ENCODE results near the gene ERAP2.
"Not testable (repeated sequence)": the region's sequence is repeated elsewhere in the genome, so short reads cannot be mapped to it uniquely, and the experiment has no call there.

ERAP2 gene

DNA sequence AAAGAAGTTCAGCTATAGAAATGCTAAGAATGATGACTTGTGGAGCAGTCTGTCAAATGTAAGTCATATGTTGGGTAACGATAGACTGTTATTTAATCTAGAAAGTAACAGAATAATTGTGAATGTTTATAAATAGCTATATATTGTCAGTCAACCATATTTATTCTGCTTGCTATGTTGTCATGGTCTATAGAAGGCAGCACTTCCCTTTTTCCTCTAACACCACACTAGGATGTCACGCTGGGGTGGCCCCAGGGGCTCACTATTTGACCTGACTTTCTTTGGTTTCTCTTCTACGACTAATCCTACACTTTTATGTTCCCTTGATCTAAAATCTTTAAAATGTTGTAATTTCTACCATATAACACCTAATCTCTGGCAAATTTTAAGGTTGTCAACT lies 20.5 kb downstream of the ERAP2 start:
- DNase-seq (ENCODE audit: low spot score), result peak; percentile 12

DNA sequence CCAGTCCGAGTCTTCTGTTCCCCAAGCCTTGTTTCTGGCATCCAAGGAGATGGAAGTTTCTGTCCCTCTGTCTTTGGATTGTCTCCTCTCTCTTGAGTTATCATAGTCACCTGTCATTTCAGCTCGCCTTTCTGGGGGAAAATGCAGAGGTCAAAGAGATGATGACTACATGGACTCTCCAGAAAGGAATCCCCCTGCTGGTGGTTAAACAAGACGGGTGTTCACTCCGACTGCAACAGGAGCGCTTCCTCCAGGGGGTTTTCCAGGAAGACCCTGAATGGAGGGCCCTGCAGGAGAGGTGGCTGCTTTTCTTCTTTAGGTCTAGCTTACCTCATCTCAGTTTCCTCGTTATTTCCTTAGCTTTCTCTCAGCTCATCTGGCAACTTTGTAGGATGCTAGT lies 25.1 kb downstream of the ERAP2 start:
- no peak for DNase-seq (ENCODE audit: low spot score)

- no peak for DNase-seq (ENCODE audit: low spot score)
Observed at GRCh38 chr5:96901841-96902240, 25.5 kb downstream of the ERAP2 start.

DNA sequence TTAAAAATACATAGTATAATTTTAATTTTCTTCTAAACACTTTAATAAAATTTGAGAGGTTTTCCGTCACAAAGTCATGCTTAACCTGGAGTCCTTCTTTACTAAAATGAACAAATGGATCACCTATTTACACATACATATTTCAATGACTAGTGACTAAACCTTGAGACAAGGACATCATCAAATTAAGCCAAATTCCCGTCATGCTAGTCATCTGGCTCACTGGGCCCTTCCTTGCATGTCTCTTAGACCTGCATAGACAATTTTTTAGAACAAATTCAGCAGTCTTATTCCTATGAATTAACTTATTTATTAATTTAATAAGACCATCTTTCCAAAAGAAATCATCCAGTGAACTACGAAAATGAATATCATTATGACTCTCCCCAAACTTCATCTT lies 26.6 kb downstream of the ERAP2 start:
- no peak for DNase-seq (ENCODE audit: low spot score)

DNA sequence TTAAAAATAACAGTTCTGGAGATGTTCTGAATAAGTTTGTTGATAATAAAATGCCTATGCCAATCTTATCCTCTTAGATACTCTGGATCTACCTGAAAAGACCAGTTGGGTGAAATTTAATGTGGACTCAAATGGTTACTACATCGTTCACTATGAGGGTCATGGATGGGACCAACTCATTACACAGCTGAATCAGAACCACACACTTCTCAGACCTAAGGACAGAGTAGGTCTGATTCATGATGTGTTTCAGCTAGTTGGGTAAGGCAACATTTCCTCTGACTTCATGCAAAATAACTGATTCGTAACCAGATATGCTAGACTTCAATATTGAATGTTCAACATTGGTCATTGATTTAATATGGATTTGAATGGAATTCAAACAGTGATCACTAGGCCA lies 27.0 kb downstream of the ERAP2 start:
- no peak for DNase-seq (ENCODE audit: low spot score)

DNA sequence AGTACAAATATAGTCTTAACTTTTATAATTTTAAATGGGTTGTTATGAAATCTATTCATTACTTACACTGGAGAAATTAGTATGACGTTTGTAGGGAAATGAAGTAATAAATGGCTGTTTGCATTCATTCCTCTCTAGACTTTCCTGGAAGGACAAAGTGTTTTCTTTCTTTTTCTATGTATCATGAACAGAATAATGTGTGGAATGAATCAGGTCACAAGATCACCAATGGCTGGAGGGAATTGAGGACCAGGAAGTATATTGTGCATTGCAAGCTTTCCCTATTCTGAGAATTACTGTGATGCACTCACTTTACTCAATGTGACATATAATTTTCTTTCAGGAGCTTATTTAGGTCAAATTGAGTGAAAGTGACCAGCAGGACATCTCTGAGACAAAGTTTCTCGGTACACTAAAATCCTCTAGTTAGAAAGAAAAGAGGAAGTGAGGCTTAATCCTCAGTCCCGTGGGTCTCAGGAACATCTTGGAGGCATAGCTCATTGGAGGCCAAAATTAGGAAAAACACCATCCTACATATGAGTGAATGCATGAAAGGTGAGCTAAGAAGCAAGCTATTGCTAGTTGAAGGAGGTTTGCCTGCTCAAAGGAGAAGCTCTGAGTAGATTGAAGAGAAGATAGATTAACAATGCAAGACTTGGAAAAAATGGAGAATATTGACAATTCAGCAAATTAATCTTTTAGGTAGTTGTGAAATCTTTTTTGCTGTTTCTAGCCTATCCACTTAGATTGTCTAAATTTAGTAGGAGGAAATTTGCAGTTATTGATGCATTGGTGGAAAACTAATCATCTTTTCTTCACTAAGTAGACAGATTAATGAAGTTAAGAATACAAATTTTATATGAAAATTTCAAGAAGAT lies 28.0 kb downstream of the ERAP2 start:
- DNase-seq (ENCODE audit: low spot score), result no peak

- DNase-seq (ENCODE audit: low spot score), result no peak
Observed at GRCh38 chr5:96905864-96906263, 29.6 kb downstream of the ERAP2 start.

GRCh38 chr5:96909003-96909402 lies 32.7 kb downstream of the ERAP2 start:
- DNase-seq (ENCODE audit: low spot score), result no peak

- DNase-seq (ENCODE audit: low spot score), result no peak
Observed at GRCh38 chr5:96909435-96909834, 33.1 kb downstream of the ERAP2 start.

- no peak for DNase-seq (ENCODE audit: low spot score)
Observed at GRCh38 chr5:96911139-96911538, 34.8 kb downstream of the ERAP2 start.

DNA sequence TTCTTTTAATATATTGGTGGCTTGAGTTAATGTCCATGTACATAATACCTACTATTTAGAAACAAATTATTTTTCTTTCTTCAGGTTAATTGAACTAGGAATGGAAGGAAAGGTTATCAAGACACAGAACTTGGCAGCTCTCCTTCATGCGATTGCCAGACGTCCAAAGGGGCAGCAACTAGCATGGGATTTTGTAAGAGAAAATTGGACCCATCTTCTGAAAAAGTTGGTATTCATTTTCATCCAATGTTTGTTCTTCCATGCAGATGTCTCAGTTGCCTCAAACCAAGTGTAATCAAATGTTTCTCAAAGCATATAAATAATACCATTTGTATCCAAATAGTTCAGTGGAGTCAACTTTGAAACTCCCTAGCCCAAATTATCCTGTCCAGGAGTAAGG lies 36.9 kb downstream of the ERAP2 start:
- DNase-seq (ENCODE audit: low spot score), result no peak

DNA sequence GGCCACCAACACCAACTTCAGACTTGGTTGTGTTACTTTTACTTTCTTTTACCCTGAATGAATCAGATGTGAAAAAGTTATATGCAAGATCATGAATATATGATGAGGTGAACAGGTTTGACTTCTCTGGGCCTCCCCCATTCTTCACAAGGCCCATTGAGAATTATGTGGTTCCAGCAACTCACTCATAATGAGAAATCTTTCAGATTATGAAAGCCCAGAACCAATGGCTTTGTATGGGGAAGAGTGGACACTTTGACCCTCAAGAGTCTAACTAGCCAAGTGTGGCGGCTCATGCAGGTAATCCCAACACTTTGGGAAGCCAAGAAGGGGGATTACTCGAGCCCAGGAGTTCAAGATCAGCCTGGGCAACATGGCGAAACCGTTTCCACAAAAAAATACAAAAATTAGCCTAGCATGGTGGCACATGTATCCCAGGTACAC lies 43.5 kb downstream of the ERAP2 start:
- no peak for DNase-seq (ENCODE audit: low spot score)

DNA sequence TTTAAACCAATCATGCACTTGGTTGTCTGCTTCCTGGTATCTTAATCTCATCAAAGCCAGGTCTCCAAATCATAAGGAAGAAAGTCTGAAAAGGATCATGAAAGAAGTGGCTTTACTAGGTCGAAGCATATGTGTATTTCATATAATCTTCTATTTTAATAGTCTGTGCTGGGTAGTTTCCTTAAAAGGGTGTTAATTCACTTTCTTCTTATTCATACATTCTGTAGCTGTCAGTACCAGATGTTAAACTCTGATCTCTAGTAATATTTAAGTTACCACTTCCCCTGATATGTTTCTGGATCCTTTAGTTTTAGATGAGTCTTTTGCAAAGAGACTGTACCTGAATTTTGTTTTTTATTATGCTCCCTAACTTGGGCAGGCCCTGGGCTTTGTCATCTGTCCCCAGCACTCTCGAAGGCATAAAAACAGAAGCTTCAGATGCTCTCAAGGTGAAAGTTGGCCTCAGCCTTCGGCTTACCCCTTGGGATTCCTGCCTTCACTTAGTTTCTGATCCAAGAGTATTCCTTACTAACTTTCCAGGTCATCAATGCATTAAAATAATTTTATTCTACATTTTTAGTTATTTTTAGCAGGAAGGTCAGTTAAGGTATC lies 44.5 kb downstream of the ERAP2 start:
- no peak for DNase-seq (ENCODE audit: low spot score)

DNA sequence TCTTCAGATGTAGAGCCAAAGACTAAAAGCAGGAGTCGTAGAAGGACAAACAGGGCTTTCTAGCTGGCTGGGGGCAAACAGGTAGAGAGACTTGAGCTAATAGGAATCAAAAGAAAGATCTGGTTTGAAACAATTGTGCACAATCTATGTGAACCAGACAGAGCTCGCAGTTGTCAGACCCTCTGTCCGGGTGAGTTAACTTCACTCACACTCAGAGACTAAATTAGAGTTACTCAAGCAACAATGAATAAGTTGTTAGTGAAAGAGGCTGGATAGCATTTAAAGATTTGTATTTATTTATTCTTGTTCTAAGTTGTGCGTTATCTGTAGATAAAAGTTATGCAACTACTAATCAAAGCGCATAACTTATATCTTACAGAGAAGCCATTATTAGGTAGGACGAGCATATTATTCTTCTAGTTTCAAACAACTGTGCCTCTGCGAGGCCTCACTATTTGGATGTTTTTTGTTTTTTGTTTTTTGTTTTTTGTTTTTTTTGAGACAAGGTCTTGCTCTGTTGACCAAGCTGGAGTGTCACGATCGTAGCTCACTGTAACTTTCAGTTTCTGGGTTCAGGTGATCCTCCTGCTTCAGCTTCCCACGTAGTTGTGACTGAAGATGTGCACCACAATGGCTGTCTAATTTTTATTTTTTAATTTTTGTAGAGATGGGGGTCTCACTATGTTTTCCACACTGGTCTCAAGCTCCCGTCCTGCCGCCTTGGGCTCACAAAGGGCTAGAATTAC lies 46.4 kb downstream of the ERAP2 start:
- DNase-seq (ENCODE audit: low spot score), result no peak

DNA sequence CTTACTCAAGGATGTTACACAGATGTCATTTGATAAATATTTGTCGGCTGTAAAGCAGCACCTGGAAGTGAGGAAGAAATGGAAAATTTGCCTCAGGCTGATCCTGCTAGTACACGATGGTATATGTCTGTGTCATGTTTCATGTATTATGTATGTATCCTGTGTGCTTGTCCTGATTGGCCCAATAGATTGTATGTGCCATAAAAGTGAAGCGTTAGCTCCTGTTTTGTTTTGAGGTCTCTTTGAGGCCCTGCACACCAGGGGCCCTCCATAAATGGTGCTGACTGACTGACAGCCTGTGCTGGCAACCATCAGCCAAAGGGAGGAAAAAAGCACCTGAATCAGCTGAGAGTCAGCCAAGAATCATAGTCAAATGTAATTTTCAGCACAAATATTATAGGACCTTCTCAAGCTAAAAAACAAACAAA lies 47.7 kb downstream of the ERAP2 start:
- DNase-seq (ENCODE audit: low spot score), result no peak

GRCh38 chr5:96926276-96926675 lies 50.0 kb downstream of the ERAP2 start:
- no peak for DNase-seq (ENCODE audit: low spot score)

GRCh38 chr5:96927008-96927407 lies 50.7 kb downstream of the ERAP2 start:
- no peak for DNase-seq (ENCODE audit: low spot score)

DNA sequence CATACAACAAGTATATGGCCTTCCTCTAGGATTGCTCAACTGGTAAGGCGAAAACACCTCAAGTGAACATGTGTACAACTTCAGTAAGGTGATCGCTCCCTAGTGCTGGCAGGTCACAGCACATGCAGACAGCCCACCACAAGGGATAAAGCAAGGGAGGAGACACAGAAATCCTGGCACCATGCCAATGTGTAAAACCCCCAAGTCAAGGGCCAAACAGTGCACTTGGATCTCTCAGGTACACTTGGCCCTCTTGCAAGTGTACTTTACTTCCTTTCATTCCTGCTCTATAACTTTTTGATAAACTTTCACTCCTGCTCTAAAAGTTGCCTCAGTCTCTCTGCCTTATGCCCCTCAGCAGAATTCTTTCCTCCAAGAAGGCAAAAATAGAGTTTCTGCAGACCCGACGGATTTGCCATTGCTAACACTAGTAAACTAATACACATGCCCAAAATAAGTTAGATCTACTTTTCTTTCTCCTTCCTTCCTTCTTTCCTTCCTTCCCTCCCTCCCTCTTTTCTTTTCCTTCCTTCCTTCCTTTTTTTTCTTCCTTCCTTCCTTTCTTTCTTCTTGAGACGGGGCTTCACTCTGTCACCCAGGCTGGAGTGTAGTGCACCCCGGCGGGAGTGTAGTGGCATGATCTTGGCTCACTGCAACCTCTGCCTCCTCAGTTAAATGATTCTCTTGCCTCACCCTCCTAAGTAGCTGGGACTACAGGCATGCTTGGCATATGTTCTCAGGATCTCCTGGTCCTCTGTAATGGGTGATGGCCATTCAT lies 52.8 kb downstream of the ERAP2 start:
- DNase-seq (ENCODE audit: low spot score), result no peak

GRCh38 chr5:96930058-96930457 lies 53.8 kb downstream of the ERAP2 start:
- DNase-seq (ENCODE audit: low spot score), result no peak

DNA sequence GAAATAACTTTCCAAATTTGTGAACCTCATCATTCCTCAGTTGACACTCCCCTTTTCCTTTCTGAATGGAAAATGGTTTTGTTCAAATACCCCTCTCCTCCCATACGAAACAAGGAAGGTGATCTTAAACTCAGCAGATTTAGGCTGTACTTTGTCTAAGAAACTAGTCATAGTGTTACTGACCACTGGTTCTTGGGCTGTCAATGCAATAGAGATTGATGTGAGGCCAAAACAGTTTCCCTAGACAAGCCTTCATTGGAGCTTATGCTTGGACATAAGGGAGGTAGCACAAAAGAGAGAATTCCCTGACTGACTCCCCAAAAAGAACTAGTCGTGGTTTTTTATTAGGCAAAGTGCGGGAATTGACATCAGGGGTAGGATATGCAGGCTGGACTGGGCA lies 54.3 kb downstream of the ERAP2 start:
- DNase-seq (ENCODE audit: low spot score), result no peak

- DNase-seq (ENCODE audit: low spot score), result not testable (repeated sequence)
Observed at GRCh38 chr5:96931037-96931436, 54.7 kb downstream of the ERAP2 start.

GRCh38 chr5:96931605-96932004 lies 55.3 kb downstream of the ERAP2 start:
- DNase-seq (ENCODE audit: low spot score), result no peak
